ENCODE data around the gene RUBCN.

RUBCN gene

DNA sequence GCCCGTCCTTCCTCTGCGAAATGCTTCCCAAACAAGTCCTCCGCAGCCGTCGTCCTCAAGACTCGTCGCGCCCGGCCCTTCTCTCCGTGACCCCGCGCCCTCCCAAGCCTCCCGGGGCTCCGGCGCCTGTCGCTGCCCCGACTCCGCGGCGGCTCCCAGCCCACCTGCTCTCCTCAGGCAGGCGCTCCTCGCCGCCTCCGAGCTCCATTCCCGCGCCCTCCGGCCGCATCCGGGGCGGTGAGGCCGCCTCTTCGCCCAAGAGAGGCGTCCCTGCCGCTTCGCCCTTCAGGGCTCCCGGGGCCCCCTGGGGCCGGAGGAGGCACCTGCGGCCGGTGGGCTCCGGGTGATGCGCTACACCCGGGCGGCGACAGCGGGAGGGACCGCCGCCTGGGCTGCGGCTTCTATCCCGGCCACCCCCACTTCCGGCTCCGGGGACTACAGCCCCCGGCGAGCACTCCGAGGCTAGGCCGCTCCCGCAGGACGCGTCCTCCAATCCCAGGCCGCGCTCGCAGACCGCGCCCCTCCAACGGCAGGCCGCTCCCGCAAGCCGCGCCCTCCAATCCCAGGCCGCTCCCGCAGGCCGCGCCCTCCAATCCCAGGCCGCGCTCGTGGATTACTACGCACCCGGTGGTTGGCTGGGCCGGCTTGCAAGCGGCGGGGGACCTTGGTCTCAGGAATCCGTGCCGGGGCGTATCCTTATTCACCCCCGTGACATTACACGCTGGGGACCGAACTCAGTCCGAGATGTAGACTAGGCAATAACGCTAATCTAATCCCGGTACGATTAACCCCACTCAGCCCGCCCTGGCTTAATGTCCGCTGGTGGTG, at the start of gene RUBCN (continued):
- no peak for TF ChIP-seq ZSCAN18 (tag by site-specific recombination; IDR thresholded peaks at IDR 0.05)
- no peak for TF ChIP-seq ZNF148 (tag by site-specific recombination; IDR thresholded peaks at IDR 0.05; ENCODE audit: borderline replicate concordance)
- no peak for TF ChIP-seq SP7 (tag by site-specific recombination; IDR thresholded peaks at IDR 0.05)
- no peak for TF ChIP-seq ZNF510 (tag by site-specific recombination; IDR thresholded peaks at IDR 0.05; ENCODE audit: insufficient replicate concordance)
- TF ChIP-seq, protein P1, sequence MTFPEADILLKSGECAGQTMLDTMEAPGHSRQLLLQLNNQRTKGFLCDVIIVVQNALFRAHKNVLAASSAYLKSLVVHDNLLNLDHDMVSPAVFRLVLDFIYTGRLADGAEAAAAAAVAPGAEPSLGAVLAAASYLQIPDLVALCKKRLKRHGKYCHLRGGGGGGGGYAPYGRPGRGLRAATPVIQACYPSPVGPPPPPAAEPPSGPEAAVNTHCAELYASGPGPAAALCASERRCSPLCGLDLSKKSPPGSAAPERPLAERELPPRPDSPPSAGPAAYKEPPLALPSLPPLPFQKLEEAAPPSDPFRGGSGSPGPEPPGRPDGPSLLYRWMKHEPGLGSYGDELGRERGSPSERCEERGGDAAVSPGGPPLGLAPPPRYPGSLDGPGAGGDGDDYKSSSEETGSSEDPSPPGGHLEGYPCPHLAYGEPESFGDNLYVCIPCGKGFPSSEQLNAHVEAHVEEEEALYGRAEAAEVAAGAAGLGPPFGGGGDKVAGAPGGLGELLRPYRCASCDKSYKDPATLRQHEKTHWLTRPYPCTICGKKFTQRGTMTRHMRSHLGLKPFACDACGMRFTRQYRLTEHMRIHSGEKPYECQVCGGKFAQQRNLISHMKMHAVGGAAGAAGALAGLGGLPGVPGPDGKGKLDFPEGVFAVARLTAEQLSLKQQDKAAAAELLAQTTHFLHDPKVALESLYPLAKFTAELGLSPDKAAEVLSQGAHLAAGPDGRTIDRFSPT (tag by site-specific recombination; IDR thresholded peaks at IDR 0.05): 0 out of 2 replicates have a peak, but pooled peaks have one; percentile 4
- TF ChIP-seq SCRT1 (tag by site-specific recombination; IDR thresholded peaks at IDR 0.05; ENCODE audit: borderline replicate concordance): no peak
- TF ChIP-seq, protein P2, sequence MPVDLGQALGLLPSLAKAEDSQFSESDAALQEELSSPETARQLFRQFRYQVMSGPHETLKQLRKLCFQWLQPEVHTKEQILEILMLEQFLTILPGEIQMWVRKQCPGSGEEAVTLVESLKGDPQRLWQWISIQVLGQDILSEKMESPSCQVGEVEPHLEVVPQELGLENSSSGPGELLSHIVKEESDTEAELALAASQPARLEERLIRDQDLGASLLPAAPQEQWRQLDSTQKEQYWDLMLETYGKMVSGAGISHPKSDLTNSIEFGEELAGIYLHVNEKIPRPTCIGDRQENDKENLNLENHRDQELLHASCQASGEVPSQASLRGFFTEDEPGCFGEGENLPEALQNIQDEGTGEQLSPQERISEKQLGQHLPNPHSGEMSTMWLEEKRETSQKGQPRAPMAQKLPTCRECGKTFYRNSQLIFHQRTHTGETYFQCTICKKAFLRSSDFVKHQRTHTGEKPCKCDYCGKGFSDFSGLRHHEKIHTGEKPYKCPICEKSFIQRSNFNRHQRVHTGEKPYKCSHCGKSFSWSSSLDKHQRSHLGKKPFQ (tag by site-specific recombination; IDR thresholded peaks at IDR 0.05): no peak
- TF ChIP-seq ZNF776 (tag by site-specific recombination; IDR thresholded peaks at IDR 0.05; ENCODE audit: borderline replicate concordance): no peak
- TF ChIP-seq ZFHX2 (tag by site-specific recombination; conservative IDR thresholded peaks at IDR 0.05): peak; percentile 66
- TF ChIP-seq ZNF747 (tag by site-specific recombination; IDR thresholded peaks at IDR 0.05): no peak
- TF ChIP-seq ZNF548 (tag by site-specific recombination; IDR thresholded peaks at IDR 0.05): no peak
- no peak for TF ChIP-seq ZNF513 (tag by site-specific recombination; IDR thresholded peaks at IDR 0.05)
- TF ChIP-seq ZNF623 (tag by site-specific recombination; IDR thresholded peaks at IDR 0.05): no peak
- TF ChIP-seq, protein P3, sequence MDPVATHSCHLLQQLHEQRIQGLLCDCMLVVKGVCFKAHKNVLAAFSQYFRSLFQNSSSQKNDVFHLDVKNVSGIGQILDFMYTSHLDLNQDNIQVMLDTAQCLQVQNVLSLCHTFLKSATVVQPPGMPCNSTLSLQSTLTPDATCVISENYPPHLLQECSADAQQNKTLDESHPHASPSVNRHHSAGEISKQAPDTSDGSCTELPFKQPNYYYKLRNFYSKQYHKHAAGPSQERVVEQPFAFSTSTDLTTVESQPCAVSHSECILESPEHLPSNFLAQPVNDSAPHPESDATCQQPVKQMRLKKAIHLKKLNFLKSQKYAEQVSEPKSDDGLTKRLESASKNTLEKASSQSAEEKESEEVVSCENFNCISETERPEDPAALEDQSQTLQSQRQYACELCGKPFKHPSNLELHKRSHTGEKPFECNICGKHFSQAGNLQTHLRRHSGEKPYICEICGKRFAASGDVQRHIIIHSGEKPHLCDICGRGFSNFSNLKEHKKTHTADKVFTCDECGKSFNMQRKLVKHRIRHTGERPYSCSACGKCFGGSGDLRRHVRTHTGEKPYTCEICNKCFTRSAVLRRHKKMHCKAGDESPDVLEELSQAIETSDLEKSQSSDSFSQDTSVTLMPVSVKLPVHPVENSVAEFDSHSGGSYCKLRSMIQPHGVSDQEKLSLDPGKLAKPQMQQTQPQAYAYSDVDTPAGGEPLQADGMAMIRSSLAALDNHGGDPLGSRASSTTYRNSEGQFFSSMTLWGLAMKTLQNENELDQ (tag by site-specific recombination; IDR thresholded peaks at IDR 0.05; ENCODE audit: low read depth): no peak
- TF ChIP-seq, protein P4, sequence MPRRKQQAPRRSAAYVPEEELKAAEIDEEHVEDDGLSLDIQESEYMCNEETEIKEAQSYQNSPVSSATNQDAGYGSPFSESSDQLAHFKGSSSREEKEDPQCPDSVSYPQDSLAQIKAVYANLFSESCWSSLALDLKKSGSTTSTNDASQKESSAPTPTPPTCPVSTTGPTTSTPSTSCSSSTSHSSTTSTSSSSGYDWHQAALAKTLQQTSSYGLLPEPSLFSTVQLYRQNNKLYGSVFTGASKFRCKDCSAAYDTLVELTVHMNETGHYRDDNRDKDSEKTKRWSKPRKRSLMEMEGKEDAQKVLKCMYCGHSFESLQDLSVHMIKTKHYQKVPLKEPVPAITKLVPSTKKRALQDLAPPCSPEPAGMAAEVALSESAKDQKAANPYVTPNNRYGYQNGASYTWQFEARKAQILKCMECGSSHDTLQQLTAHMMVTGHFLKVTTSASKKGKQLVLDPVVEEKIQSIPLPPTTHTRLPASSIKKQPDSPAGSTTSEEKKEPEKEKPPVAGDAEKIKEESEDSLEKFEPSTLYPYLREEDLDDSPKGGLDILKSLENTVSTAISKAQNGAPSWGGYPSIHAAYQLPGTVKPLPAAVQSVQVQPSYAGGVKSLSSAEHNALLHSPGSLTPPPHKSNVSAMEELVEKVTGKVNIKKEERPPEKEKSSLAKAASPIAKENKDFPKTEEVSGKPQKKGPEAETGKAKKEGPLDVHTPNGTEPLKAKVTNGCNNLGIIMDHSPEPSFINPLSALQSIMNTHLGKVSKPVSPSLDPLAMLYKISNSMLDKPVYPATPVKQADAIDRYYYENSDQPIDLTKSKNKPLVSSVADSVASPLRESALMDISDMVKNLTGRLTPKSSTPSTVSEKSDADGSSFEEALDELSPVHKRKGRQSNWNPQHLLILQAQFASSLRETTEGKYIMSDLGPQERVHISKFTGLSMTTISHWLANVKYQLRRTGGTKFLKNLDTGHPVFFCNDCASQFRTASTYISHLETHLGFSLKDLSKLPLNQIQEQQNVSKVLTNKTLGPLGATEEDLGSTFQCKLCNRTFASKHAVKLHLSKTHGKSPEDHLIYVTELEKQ (tag by site-specific recombination; IDR thresholded peaks at IDR 0.05; ENCODE audit: borderline replicate concordance): no peak
- peak; percentile 62; the same call in 1 of the 2 replicates for TF ChIP-seq ZSCAN30 (tag by site-specific recombination; IDR thresholded peaks at IDR 0.05)
- TF ChIP-seq, protein P5, sequence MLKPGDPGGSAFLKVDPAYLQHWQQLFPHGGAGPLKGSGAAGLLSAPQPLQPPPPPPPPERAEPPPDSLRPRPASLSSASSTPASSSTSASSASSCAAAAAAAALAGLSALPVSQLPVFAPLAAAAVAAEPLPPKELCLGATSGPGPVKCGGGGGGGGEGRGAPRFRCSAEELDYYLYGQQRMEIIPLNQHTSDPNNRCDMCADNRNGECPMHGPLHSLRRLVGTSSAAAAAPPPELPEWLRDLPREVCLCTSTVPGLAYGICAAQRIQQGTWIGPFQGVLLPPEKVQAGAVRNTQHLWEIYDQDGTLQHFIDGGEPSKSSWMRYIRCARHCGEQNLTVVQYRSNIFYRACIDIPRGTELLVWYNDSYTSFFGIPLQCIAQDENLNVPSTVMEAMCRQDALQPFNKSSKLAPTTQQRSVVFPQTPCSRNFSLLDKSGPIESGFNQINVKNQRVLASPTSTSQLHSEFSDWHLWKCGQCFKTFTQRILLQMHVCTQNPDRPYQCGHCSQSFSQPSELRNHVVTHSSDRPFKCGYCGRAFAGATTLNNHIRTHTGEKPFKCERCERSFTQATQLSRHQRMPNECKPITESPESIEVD (tag by site-specific recombination; IDR thresholded peaks at IDR 0.05): no peak
- no peak for TF ChIP-seq ZNF274 (IDR thresholded peaks at IDR 0.05; ENCODE audit: low read length)
- TF ChIP-seq ZNF274 (tag by site-specific recombination; IDR thresholded peaks at IDR 0.05; ENCODE audit: borderline replicate concordance): no peak
- TF ChIP-seq ZNF140 (tag by site-specific recombination; IDR thresholded peaks at IDR 0.05): no peak
